Neural cell (in vitro differentiated cells): ENCODE data around the gene SPTB. TPM values are rescaled to one million over a fixed set of nuclear protein-coding genes. Genes with fewer than 3 reads are reported as not detected.

Experiments
- H2AFZ ChIP-seq: fragments of 200-600, 300-800 bp; sonication (generic), shearing (Covaris generic); 2 replicates; pipeline ENCODE4 v1.6.0; 2014; ENCODE audit warnings: low read depth, mild to moderate bottlenecking, antibody characterized with exemption, low read length, moderate library complexity
- H3F3A ChIP-seq: fragments of 200-600 bp; shearing (Covaris generic); 2 replicates; pipeline ENCODE4 v1.6.1; 2016; ENCODE audit warnings: mild to moderate bottlenecking, moderate library complexity, mixed read lengths, antibody characterized with exemption, low read length; ENCODE audit not compliant: insufficient read depth, poor library complexity, severe bottlenecking
- H3K27ac ChIP-seq: fragments of 200-600, 300-800 bp; sonication (generic), shearing (Covaris generic); 2 replicates; pipeline ENCODE4 v1.5.1; 2014; ENCODE audit warnings: mild to moderate bottlenecking, low read length, moderate library complexity
- H3K27me3 ChIP-seq: fragments of 300-800, 200-600 bp; sonication (generic), shearing (Covaris generic); 2 replicates; pipeline ENCODE4 v1.6.0; 2014; ENCODE audit warnings: mild to moderate bottlenecking, low read depth, low read length, moderate library complexity; ENCODE audit not compliant: insufficient read depth
- H3K36me3 ChIP-seq: fragments of 300-800, 200-600 bp; sonication (generic), shearing (Covaris generic); 2 replicates; pipeline ENCODE4 v1.5.1; 2014; ENCODE audit warnings: mild to moderate bottlenecking, antibody characterized with exemption, low read length, moderate library complexity; ENCODE audit not compliant: insufficient read depth
- H3K4me2 ChIP-seq: fragments of 300-800, 200-600 bp; sonication (generic), shearing (Covaris generic); 2 replicates; pipeline ENCODE4 v1.6.0; 2014; ENCODE audit warnings: mild to moderate bottlenecking, low read length
- H3K4me3 ChIP-seq: fragments of 300-800, 200-600 bp; sonication (generic), shearing (Covaris generic); 2 replicates; pipeline ENCODE4 v1.5.1; 2014; ENCODE audit warnings: mild to moderate bottlenecking, low read length, moderate library complexity
- H3K79me2 ChIP-seq: fragments of 200-600 bp; shearing (Covaris generic); replicated peaks from 2 replicates; pipeline ENCODE4 v1.6.0; 2014; ENCODE audit warnings: mild to moderate bottlenecking, low read length, moderate library complexity; ENCODE audit not compliant: insufficient read depth
- H3K9ac ChIP-seq: fragments of 300-800, 200-600 bp; sonication (generic), shearing (Covaris generic); 2 replicates; pipeline ENCODE4 v1.6.1; 2016; ENCODE audit warnings: mild to moderate bottlenecking, low read length, mixed read lengths
- H3K9me2 ChIP-seq: fragments of 200-600 bp; shearing (Covaris generic); 2 replicates; pipeline ENCODE4 v1.6.1; 2016; ENCODE audit warnings: mild to moderate bottlenecking, low read length, mixed read lengths; ENCODE audit not compliant: insufficient read depth
- H3K9me3 ChIP-seq: fragments of 200-600, 300-800 bp; sonication (generic), shearing (Covaris generic); 2 replicates; pipeline ENCODE4 v1.6.1; 2016; ENCODE audit warnings: mild to moderate bottlenecking, mixed run types, low read length, moderate library complexity, mixed read lengths
- H4K20me1 ChIP-seq: fragments of 200-600 bp; shearing (Covaris generic); 2 replicates; pipeline ENCODE4 v1.6.1; 2016; ENCODE audit warnings: mild to moderate bottlenecking, mixed run types; ENCODE audit not compliant: insufficient read depth
- EP300 ChIP-seq: fragments of 450-650 bp; conservative IDR thresholded peaks from 2 replicates; pipeline ENCODE4 v1.6.1; 2014; ENCODE audit warnings: antibody characterized with exemption, mild to moderate bottlenecking, moderate library complexity; ENCODE audit not compliant: poor library complexity, severe bottlenecking
- EZH2 ChIP-seq: fragments of 200-600, 300-800 bp; shearing (Covaris generic), sonication (generic); IDR thresholded peaks from 2 replicates; pipeline ENCODE4 v1.6.1; 2014; ENCODE audit warnings: antibody characterized with exemption, low read length, borderline replicate concordance, mild to moderate bottlenecking; ENCODE audit not compliant: insufficient read depth, poor library complexity, severe bottlenecking
- MXI1 ChIP-seq: fragments of 450-650 bp; conservative IDR thresholded peaks from 2 replicates; pipeline ENCODE4 v1.6.1; 2014; ENCODE audit warnings: antibody characterized with exemption, mild to moderate bottlenecking; ENCODE audit not compliant: poor library complexity, severe bottlenecking
- POLR2AphosphoS5 ChIP-seq: IDR thresholded peaks from 2 replicates; pipeline ENCODE4 v1.6.1; 2012
- RAD21 ChIP-seq: fragments of 450-650 bp; conservative IDR thresholded peaks from 2 replicates; pipeline ENCODE4 v1.6.1; 2014; ENCODE audit warnings: antibody characterized with exemption, mild to moderate bottlenecking, moderate library complexity
- REST ChIP-seq: IDR thresholded peaks from 2 replicates; pipeline ENCODE4 v1.6.1; 2012; ENCODE audit warnings: borderline replicate concordance
- SMC3 ChIP-seq: fragments of 450-650 bp; conservative IDR thresholded peaks from 2 replicates; pipeline ENCODE4 v1.6.1; 2014; ENCODE audit warnings: antibody characterized with exemption, mild to moderate bottlenecking, moderate library complexity; ENCODE audit not compliant: poor library complexity
- TAF1 ChIP-seq: IDR thresholded peaks from 2 replicates; pipeline ENCODE4 v1.6.1; 2012; ENCODE audit warnings: low read depth
- polyA plus RNA-seq: library from polyadenylated mRNA; depleted of rRNA; stranded (reverse); fragments of >200 nt; gene quantifications from 2 replicates; pipeline ENCODE4 v1.2.3, GENCODE V29; 2014
- TF ChIP-seq, protein P1 (sequence below): fragments of 450-650 bp; IDR thresholded peaks from 2 replicates; pipeline ENCODE4 v1.5.1; 2014; ENCODE audit warnings: antibody characterized with exemption, mild to moderate bottlenecking, moderate library complexity; ENCODE audit not compliant: poor library complexity, severe bottlenecking

The SPTB gene
- polyA plus RNA-seq, 1 donor from 2014 or later = 1.9 TPM

- no peaks in the 10 kb centered on the region for H3K79me2 ChIP-seq
- H3K9me2 ChIP-seq = no peaks in the 10 kb centered on the region
- H3K9me3 ChIP-seq = no peaks in the 10 kb centered on the region
- no peak overlapping the region for H3K4me3 ChIP-seq
- H2AFZ ChIP-seq = no peak overlapping the region
- no peaks in the 10 kb centered on the region for H3K36me3 ChIP-seq
- H3K27ac ChIP-seq = no peak overlapping the region
- no peaks in the 10 kb centered on the region for H4K20me1 ChIP-seq
- H3K4me2 ChIP-seq = no peak overlapping the region
- TF ChIP-seq, protein P1, sequence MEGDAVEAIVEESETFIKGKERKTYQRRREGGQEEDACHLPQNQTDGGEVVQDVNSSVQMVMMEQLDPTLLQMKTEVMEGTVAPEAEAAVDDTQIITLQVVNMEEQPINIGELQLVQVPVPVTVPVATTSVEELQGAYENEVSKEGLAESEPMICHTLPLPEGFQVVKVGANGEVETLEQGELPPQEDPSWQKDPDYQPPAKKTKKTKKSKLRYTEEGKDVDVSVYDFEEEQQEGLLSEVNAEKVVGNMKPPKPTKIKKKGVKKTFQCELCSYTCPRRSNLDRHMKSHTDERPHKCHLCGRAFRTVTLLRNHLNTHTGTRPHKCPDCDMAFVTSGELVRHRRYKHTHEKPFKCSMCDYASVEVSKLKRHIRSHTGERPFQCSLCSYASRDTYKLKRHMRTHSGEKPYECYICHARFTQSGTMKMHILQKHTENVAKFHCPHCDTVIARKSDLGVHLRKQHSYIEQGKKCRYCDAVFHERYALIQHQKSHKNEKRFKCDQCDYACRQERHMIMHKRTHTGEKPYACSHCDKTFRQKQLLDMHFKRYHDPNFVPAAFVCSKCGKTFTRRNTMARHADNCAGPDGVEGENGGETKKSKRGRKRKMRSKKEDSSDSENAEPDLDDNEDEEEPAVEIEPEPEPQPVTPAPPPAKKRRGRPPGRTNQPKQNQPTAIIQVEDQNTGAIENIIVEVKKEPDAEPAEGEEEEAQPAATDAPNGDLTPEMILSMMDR = no peak
- TF ChIP-seq SMC3 (no peak), TAF1 (no peak), EP300 (no peak), EZH2 (no peak), RAD21 (no peak), REST (no peak), MXI1 (no peak), POLR2AphosphoS5 (no peak)
- no peaks in the 10 kb centered on the region for H3F3A ChIP-seq
- H3K9ac ChIP-seq = no peak overlapping the region
- no peaks in the 10 kb centered on the region for H3K27me3 ChIP-seq
Observed at GRCh38 chr14:64926398-64926995, 46.8 kb upstream of the SPTB start.

DNA sequence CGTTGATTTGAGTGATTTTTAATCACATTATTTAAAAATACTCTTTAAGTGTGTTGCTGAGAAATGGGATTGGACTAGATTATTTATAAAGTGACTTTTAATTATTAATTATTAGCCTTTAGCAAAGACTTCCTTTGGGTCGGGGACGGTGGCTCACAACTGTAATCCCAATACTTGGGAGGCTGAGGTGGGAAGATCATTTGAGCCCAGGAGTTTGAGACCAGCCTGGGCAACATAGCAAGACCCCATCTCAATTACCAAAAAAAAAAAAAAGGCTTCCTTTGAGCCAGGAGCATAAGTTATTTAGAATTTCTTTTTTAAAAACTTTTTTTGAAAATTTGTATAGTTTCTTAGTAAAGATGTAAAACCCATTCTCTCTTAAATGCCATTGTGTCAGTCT lies 43.3 kb upstream of the SPTB start:
- Histone ChIP-seq H3F3A (no peaks in the 10 kb centered on the region), H3K79me2 (no peaks in the 10 kb centered on the region), H3K36me3 (no peaks in the 10 kb centered on the region), H3K27ac (no peak overlapping the region), H2AFZ (no peak overlapping the region), H3K27me3 (no peaks in the 10 kb centered on the region), H3K9me2 (no peaks in the 10 kb centered on the region), H3K4me3 (no peak overlapping the region), H3K9ac (no peak overlapping the region), H3K9me3 (no peaks in the 10 kb centered on the region), H4K20me1 (no peaks in the 10 kb centered on the region), H3K4me2 (no peak overlapping the region)
- TF ChIP-seq POLR2AphosphoS5 (no peak), RAD21 (no peak), EP300 (no peak), EZH2 (no peak), MXI1 (no peak), SMC3 (no peak), TAF1 (no peak), REST (no peak)
- TF ChIP-seq, protein P1 = no peak
